ENCODE results near the gene FAM117A. TPM values are rescaled to one million over a fixed set of nuclear protein-coding genes. Genes with fewer than 3 reads are reported as not detected.

FAM117A gene
- total and polyA plus RNA-seq, 2 of the 4 experiments (the other 2 are of a cell fraction), result 0.72 to 3.4 TPM

DNA sequence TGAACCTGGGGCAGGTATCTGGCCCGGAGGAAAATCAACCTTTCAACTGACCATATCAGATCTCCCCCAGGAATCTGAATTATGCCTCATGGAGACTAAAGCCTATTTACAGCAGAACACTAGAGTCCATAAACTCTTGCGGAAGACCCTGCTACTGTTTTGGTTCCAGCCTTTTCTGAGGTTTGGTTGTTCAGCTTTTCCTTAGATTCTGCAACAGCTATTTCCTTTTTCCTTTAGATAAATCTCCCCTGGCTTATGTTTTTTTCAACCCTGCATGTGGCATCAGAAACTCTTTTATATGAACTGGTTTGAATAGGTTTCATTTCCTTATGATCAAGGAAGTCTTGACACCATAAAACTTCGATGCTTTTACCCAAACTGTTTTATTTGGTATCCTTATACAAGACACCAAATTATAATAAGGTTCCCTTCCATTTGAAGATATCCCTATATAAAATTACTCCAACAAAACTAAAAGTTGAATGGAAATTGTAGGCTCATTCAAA, 99.2 kb downstream of the FAM117A start:
- H2AK9ac ChIP-seq (replicated peaks; ENCODE audit: low read depth, low read length, poor library complexity), result no peak overlapping the region
- no peaks in the 10 kb centered on the region for H3K9me3 ChIP-seq (ENCODE audit: control insufficient read depth, insufficient read depth, low read length)
- H3K36me3 ChIP-seq (ENCODE audit: control insufficient read depth, insufficient read depth, low read length), result 0 out of 2 replicates have a peak, but pooled peaks cover 4% of the 10 kb centered on the region
- DNase-seq, result no peak
- no peak overlapping the region for H4K5ac ChIP-seq (ENCODE audit: low read depth, low read length)
- no peak overlapping the region for H3K27ac ChIP-seq (ENCODE audit: insufficient read depth, low read length)
- no peak overlapping the region for H3K4ac ChIP-seq (ENCODE audit: low read depth, low read length)
- no peak overlapping the region for H2BK15ac ChIP-seq (ENCODE audit: low read depth, low read length)
- WGBS, 2 experiments (ENCODE audit: extremely low coverage in 2 of 2, insufficient read length in 1 of 2), result no CpG with 5 or more reads among the region's 3 CpGs
- no peak overlapping the region for H3K18ac ChIP-seq (ENCODE audit: low read depth, low read length)
- peaks cover 9% of the 10 kb centered on the region for H3K9me1 ChIP-seq (ENCODE audit: insufficient read depth, low read length)
- no peak overlapping the region for H3K9ac ChIP-seq (ENCODE audit: low read depth, low read length)
- ChIA-PET CTCF (interaction anchor here (0.7 kb wide), 1 partner anchor 52 kb away, joined by 3 read pairs; no protein-coding TSS in a partner anchor), POLR2A (ENCODE audit: unreplicated experiment) (no interaction called here)
- in situ Hi-C loops (cut with MboI; ENCODE audit: low sequenced_read_pairs), result no loop called here
- peaks cover 20% of the 10 kb centered on the region; the same call in 1 of the 2 replicates for H4K20me1 ChIP-seq (ENCODE audit: insufficient read depth, low read length)
- no peak overlapping the region for H3K23ac ChIP-seq (ENCODE audit: low read depth, low read length)
- H2AK5ac ChIP-seq (ENCODE audit: low read depth, low read length), result no peak overlapping the region
- H3K27me3 ChIP-seq (ENCODE audit: control insufficient read depth, insufficient read depth, low read length), result no peaks in the 10 kb centered on the region
- H2BK5ac ChIP-seq (ENCODE audit: low read depth, low read length, poor library complexity, severe bottlenecking), result no peak overlapping the region
- ATAC-seq (ENCODE audit: low read depth), result no peak
- H3K79me1 ChIP-seq (ENCODE audit: low read depth in 1 of 2, low read length in 2 of 2), result peaks cover 24 to 48% of the 10 kb centered on the region in 2 experiments
- H3K4me1 ChIP-seq (ENCODE audit: control insufficient read depth, insufficient read depth, low read length), result no peaks in the 10 kb centered on the region
- no peak overlapping the region for H2AFZ ChIP-seq (replicated peaks; ENCODE audit: low read length, poor library complexity)
- H2BK120ac ChIP-seq (ENCODE audit: low read depth, low read length), result no peak overlapping the region
- no peak overlapping the region for H3K56ac ChIP-seq (ENCODE audit: extremely low read depth, insufficient read depth, low read length)
- H3K4me2 ChIP-seq (ENCODE audit: low read depth, low read length), result no peak overlapping the region
- H3K4me3 ChIP-seq (ENCODE audit: insufficient read depth, low read depth, low read length), result no peak overlapping the region
- dilution Hi-C loops (cut with HindIII; ENCODE audit: low sequenced_read_pairs, unreplicated experiment), result no loop called here
- H4K91ac ChIP-seq (ENCODE audit: insufficient read depth, low read depth, low read length), result no peak overlapping the region
- intact Hi-C loops (cut with micrococcal nuclease), result no loop called here
- no peak overlapping the region for H2BK20ac ChIP-seq (ENCODE audit: low read depth, low read length)
- no peak overlapping the region for H4K8ac ChIP-seq (ENCODE audit: low read depth in 2 of 2, low read length in 2 of 2)
- no peak for TF ChIP-seq MAFK (IDR thresholded peaks at IDR 0.05; ENCODE audit: low read depth, low read length)
- TF ChIP-seq, protein P1, sequence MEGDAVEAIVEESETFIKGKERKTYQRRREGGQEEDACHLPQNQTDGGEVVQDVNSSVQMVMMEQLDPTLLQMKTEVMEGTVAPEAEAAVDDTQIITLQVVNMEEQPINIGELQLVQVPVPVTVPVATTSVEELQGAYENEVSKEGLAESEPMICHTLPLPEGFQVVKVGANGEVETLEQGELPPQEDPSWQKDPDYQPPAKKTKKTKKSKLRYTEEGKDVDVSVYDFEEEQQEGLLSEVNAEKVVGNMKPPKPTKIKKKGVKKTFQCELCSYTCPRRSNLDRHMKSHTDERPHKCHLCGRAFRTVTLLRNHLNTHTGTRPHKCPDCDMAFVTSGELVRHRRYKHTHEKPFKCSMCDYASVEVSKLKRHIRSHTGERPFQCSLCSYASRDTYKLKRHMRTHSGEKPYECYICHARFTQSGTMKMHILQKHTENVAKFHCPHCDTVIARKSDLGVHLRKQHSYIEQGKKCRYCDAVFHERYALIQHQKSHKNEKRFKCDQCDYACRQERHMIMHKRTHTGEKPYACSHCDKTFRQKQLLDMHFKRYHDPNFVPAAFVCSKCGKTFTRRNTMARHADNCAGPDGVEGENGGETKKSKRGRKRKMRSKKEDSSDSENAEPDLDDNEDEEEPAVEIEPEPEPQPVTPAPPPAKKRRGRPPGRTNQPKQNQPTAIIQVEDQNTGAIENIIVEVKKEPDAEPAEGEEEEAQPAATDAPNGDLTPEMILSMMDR (conservative IDR thresholded peaks at IDR 0.05; ENCODE audit: low read depth, low read length), result no peak
- TF ChIP-seq SMC3 (IDR thresholded peaks at IDR 0.05; ENCODE audit: low read depth, low read length), result no peak
- TF ChIP-seq BHLHE40 (IDR thresholded peaks at IDR 0.05; ENCODE audit: low read depth, low read length), result no peak
- TF ChIP-seq MXI1 (IDR thresholded peaks at IDR 0.05; ENCODE audit: borderline replicate concordance, low read depth, low read length), result no peak
- no peak for TF ChIP-seq RAD21 (IDR thresholded peaks at IDR 0.05; ENCODE audit: low read length)
- no peak for TF ChIP-seq MAZ (IDR thresholded peaks at IDR 0.05; ENCODE audit: borderline replicate concordance, low read depth, low read length)
- no peak for TF ChIP-seq RCOR1 (IDR thresholded peaks at IDR 0.05; ENCODE audit: insufficient replicate concordance, low read length)
- TF ChIP-seq RFX5 (IDR thresholded peaks at IDR 0.05; ENCODE audit: low read depth, low read length), result no peak
- no peak for TF ChIP-seq CEBPB (IDR thresholded peaks at IDR 0.05; ENCODE audit: low read depth, low read length)
- TF ChIP-seq POLR2A (IDR thresholded peaks at IDR 0.05; ENCODE audit: low read depth, low read length), result no peak
- TF ChIP-seq, protein P2, sequence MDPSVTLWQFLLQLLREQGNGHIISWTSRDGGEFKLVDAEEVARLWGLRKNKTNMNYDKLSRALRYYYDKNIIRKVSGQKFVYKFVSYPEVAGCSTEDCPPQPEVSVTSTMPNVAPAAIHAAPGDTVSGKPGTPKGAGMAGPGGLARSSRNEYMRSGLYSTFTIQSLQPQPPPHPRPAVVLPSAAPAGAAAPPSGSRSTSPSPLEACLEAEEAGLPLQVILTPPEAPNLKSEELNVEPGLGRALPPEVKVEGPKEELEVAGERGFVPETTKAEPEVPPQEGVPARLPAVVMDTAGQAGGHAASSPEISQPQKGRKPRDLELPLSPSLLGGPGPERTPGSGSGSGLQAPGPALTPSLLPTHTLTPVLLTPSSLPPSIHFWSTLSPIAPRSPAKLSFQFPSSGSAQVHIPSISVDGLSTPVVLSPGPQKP (IDR thresholded peaks at IDR 0.05; ENCODE audit: borderline replicate concordance, low read depth, low read length), result no peak
- no peak for TF ChIP-seq CHD1 (IDR thresholded peaks at IDR 0.05; ENCODE audit: low read depth, low read length)
- TF ChIP-seq, protein P3, sequence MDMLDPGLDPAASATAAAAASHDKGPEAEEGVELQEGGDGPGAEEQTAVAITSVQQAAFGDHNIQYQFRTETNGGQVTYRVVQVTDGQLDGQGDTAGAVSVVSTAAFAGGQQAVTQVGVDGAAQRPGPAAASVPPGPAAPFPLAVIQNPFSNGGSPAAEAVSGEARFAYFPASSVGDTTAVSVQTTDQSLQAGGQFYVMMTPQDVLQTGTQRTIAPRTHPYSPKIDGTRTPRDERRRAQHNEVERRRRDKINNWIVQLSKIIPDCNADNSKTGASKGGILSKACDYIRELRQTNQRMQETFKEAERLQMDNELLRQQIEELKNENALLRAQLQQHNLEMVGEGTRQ (IDR thresholded peaks at IDR 0.05; ENCODE audit: low read depth, low read length), result no peak
- no peak for TF ChIP-seq NFE2L2 (IDR thresholded peaks at IDR 0.05; ENCODE audit: low read depth, low read length)
- TF ChIP-seq FOS (IDR thresholded peaks at IDR 0.05; ENCODE audit: low read depth, low read length), result no peak
- no TSS peak for BruUV-seq (replicated peaks)
- no peak overlapping the region for H3K14ac ChIP-seq (replicated peaks; ENCODE audit: low read depth, low read length)
